GM12878 (cell line): ENCODE measurements around the gene SLC11A2. TPM values are rescaled to one million over a fixed set of nuclear protein-coding genes. Genes with fewer than 3 reads are reported as not detected.

ENCODE experiments used
- ATAC-seq: fragments of 200-7000 bp; cut with Tn5 transposase; 3 replicates; pipeline ENCODE4 v1.9.1; 2020; ENCODE audit warnings: mild to moderate bottlenecking, moderate library complexity
- BruUV-seq: library from RNA; stranded (reverse); fragments of 400-500 nt; replicated peaks from 2 replicates; lab custom pipeline; 2021; lab: Mats Ljungman, UMichigan
- CTCF ChIA-PET: fragments of 300-600 bp; sonication (Branson Sonifier 250); formaldehyde crosslinking; extraction: SDS; loops from one replicate; lab custom pipeline; 2021; ENCODE audit warnings: inconsistent platforms; lab: Yijun Ruan, JAX
- POLR2A ChIA-PET: fragments of 350-600 bp; formaldehyde crosslinking; extraction: SDS; loops from one replicate; lab custom pipeline; 2021; ENCODE audit warnings: inconsistent platforms; lab: Charles Lee
- RAD21 ChIA-PET: fragments of 300-600 bp; sonication (Branson Sonifier 250); formaldehyde crosslinking; loops from one replicate; lab custom pipeline; 2023; ENCODE audit warnings: antibody characterized with exemption; ENCODE audit not compliant: unreplicated experiment; lab: Charles Lee
- SMC1A ChIA-PET: fragments of 300-600 bp; sonication (Branson Sonifier 250); formaldehyde crosslinking; loops from one replicate; lab custom pipeline; 2023; ENCODE audit not compliant: unreplicated experiment, uncharacterized antibody; lab: Charles Lee
- DNase-seq: peaks from one replicate; pipeline ENCODE4 v3.0.0-alpha.2; 2011; ENCODE audit warnings: low read depth, low spot score
- FAIRE-seq: peaks from 3 replicates; lab custom pipeline; 2011; peaks lifted over from hg19 to GRCh38; lab: Jason Lieb, UNC
- H2AFZ ChIP-seq: 2 replicates; pipeline ENCODE4 v1.6.0; 2011; ENCODE audit warnings: low read depth, low read length, control low read depth; ENCODE audit not compliant: control insufficient read depth
- H3K27ac ChIP-seq: 2 replicates; pipeline ENCODE4 v1.5.1; 2011; ENCODE audit warnings: control low read depth; ENCODE audit not compliant: control insufficient read depth, insufficient read depth
- H3K27me3 ChIP-seq, 2 experiments: replicated peaks in 1 of 2; 2 replicates each; pipeline versions ENCODE4 v1.6.0 to v1.6.1; 2011; ENCODE audit warnings: low read length in 1 of 2; ENCODE audit not compliant: control insufficient read depth in 2 of 2, insufficient read depth in 2 of 2
- H3K36me3 ChIP-seq, 2 experiments: 2 replicates each; pipeline ENCODE4 v1.5.1; 2011; ENCODE audit warnings: low read length in 1 of 2; ENCODE audit not compliant: control insufficient read depth in 2 of 2, insufficient read depth in 2 of 2
- H3K4me1 ChIP-seq: 2 replicates; pipeline ENCODE4 v1.6.1; 2011; ENCODE audit warnings: mild to moderate bottlenecking, low read length, moderate library complexity, mixed read lengths; ENCODE audit not compliant: control insufficient read depth, insufficient read depth
- H3K4me2 ChIP-seq: 2 replicates; pipeline ENCODE4 v1.6.0; 2011; ENCODE audit warnings: control low read depth; ENCODE audit not compliant: control insufficient read depth, insufficient read depth
- H3K4me3 ChIP-seq: fragments of 200-600 bp; sonication (generic); 2 replicates; pipeline ENCODE4 v1.5.1; 2016
- H3K79me2 ChIP-seq: 2 replicates; pipeline ENCODE4 v1.6.0; 2011; ENCODE audit warnings: low read length; ENCODE audit not compliant: control insufficient read depth, insufficient read depth
- H3K9ac ChIP-seq: 2 replicates; pipeline ENCODE4 v1.8.0; 2011; ENCODE audit warnings: low read length, control low read depth, mixed read lengths; ENCODE audit not compliant: control insufficient read depth, insufficient read depth
- H3K9me3 ChIP-seq: replicated peaks from 3 replicates; pipeline ENCODE4 v1.5.1; 2011; ENCODE audit warnings: mild to moderate bottlenecking, low read length; ENCODE audit not compliant: control insufficient read depth, insufficient read depth
- H4K20me1 ChIP-seq: 2 replicates; pipeline ENCODE4 v1.6.0; 2011; ENCODE audit not compliant: control insufficient read depth, insufficient read depth
- ATF2 ChIP-seq: IDR thresholded peaks from 2 replicates; pipeline ENCODE4 v1.6.1; 2012; ENCODE audit warnings: low read length, inconsistent platforms
- BCL11A ChIP-seq: IDR thresholded peaks from 2 replicates; pipeline ENCODE4 v1.6.1; 2011; ENCODE audit warnings: low read depth, low read length
- FOS ChIP-seq: IDR thresholded peaks from 3 replicates; pipeline ENCODE4 v1.6.1; 2011; ENCODE audit warnings: borderline replicate concordance; ENCODE audit not compliant: insufficient read length; ENCODE audit errors: extremely low read depth
- RAD51 ChIP-seq: fragments of 450-650 bp; IDR thresholded peaks from 2 replicates; pipeline ENCODE4 v1.6.1; 2016; ENCODE audit warnings: moderate library complexity, mild to moderate bottlenecking, inconsistent platforms
- RB1 ChIP-seq: fragments of 450-650 bp; formaldehyde crosslinking; IDR thresholded peaks from 2 replicates; pipeline ENCODE4 v1.6.1; 2017; ENCODE audit warnings: mild to moderate bottlenecking, borderline replicate concordance
- SRF ChIP-seq, 2 experiments: IDR thresholded peaks; 2 replicates each; pipeline ENCODE4 v1.6.1; 2011; ENCODE audit warnings: low read depth in 2 of 2, low read length in 2 of 2, mild to moderate bottlenecking in 1 of 2, moderate library complexity in 1 of 2
- WGBS: methylation state at CpG from one replicate; pipeline ENCODE4 v1.1.6; 2016; ENCODE audit warnings: low lambda C conversion rate; ENCODE audit not compliant: insufficient replicate concordance, insufficient coverage; ENCODE audit errors: missing lambda C conversion rate; 5-methylcytosine and 5-hydroxymethylcytosine counted together
- in situ Hi-C: fragments of 300-500 bp; cut with MboI; formaldehyde crosslinking; loops from 9 replicates; pipeline ENCODE4 v1.14.3; 2018; ENCODE audit warnings: mixed read lengths
- intact Hi-C: fragments of 100-400 bp; cut with micrococcal nuclease; formaldehyde crosslinking; loops from one replicate; pipeline ENCODE4 v1.14.2; 2022; ENCODE audit not compliant: unreplicated experiment
- polyA plus RNA-seq, 11 experiments: library from polyadenylated mRNA; depleted of rRNA in 4 of 11; unstranded in 6 of 11; stranded (reverse) in 5 of 11; fragments of >200 nt; fragmentation: Nextera tagmentation in 4 of 11; fragmentation: Illumina TruSeq in 1 of 11; extraction: Ambion mirVana in 4 of 11; extraction: Trizol in 1 of 11; gene quantifications; 1 replicate in 1 of 11; 2 replicates in 10 of 11; pipeline versions ENCODE4 v1.2.1 to v1.2.3, GENCODE V29; 2011 to 2016; ENCODE audit warnings: inconsistent platforms in 2 of 11, missing spikeins in 2 of 11, low read depth in 1 of 11
- total RNA-seq, 4 experiments: library from RNA; depleted of rRNA in 3 of 4; stranded (reverse); fragments of >200 nt in 3 of 4; fragmentation: Illumina TruSeq in 1 of 4; extraction: Trizol in 1 of 4; gene quantifications; 2 replicates each; pipeline versions ENCODE4 v1.2.1 to v1.2.3, GENCODE V29; 2013 to 2021

The SLC11A2 gene
- total and polyA plus RNA-seq, 10 of the 15 experiments (the other 5 are each of a cell fraction or from before 2014, with no cell fraction given) = 6.2 to 29.4 (median 15.6) TPM

GRCh38 chr12:51008329-51009055 is 17.7 kb downstream of the SLC11A2 start:
- FAIRE-seq = no peak
- no peaks in the 10 kb centered on the region for H3K9me3 ChIP-seq
- no peaks in the 10 kb centered on the region; the same call in 1 of the 2 replicates for H3K4me1 ChIP-seq
- ChIA-PET SMC1A (interaction anchor here (1.0 to 3.4 kb wide), 11 partner anchors 11 to 461 kb away, joined by 3 to 14 read pairs (median 4); no protein-coding TSS in a partner anchor), RAD21 (interaction anchor here (1.1 to 1.4 kb wide), 3 partner anchors 9 to 22 kb away, joined by 3 to 7 read pairs (median 4); no protein-coding TSS in a partner anchor), POLR2A (interaction anchor here (0.7 kb wide), 1 partner anchor 40 kb away, joined by 3 read pairs; no protein-coding TSS in a partner anchor), CTCF (interaction anchor here (1.0 to 2.1 kb wide), 5 partner anchors 14 to 243 kb away, joined by 3 to 11 read pairs (median 5); no protein-coding TSS in a partner anchor)
- no TSS peak for BruUV-seq
- no peak overlapping the region for H2AFZ ChIP-seq
- TF ChIP-seq RAD51 (no peak), BCL11A (no peak), RB1 (no peak), FOS (no peak), ATF2 (no peak), SRF (IDR thresholded peaks at IDR 0.05; ENCODE audit: low read depth in 2 of 2, low read length in 2 of 2) (no peak)
- intact Hi-C loops = no loop called here
- WGBS = 83% methylated on average over 1 of the region's 1 CpG
- no peaks in the 10 kb centered on the region for H4K20me1 ChIP-seq
- no peaks in the 10 kb centered on the region; the same call in 1 of the 2 replicates for H3K79me2 ChIP-seq
- no peak overlapping the region; the same call in 1 of the 2 replicates for H3K27ac ChIP-seq
- no peak overlapping the region for H3K9ac ChIP-seq
- H3K36me3 ChIP-seq = peaks cover 2 to 8% of the 10 kb centered on the region in 2 experiments
- H3K4me2 ChIP-seq = no peak overlapping the region
- H3K27me3 ChIP-seq = no peaks in the 10 kb centered on the region
- in situ Hi-C loops = no loop called here
- no peak for ATAC-seq
- H3K4me3 ChIP-seq = no peak overlapping the region
- DNase-seq = no peak
